CD14-positive monocyte (primary cell): ENCODE measurements around the gene CYTH1. TPM values are rescaled to one million over a fixed set of nuclear protein-coding genes. Genes with fewer than 3 reads are reported as not detected.

Experiments
- DNase-seq, 3 donors: peaks; one replicate each; pipeline ENCODE4 v3.0.0-alpha.2; 2011 to 2022
- H2AFZ ChIP-seq: 2 replicates; pipeline ENCODE4 v1.6.0; 2012; ENCODE audit warnings: mild to moderate bottlenecking, low read depth, low read length, inconsistent platforms; ENCODE audit not compliant: insufficient read depth, poor library complexity, severe bottlenecking
- H3K27ac ChIP-seq, 2 donors: 1 replicate in 1 of 2; 2 replicates in 1 of 2; pipeline ENCODE4 v1.5.1; 2012 to 2013; ENCODE audit warnings: low read length in 2 of 2, control low read depth in 1 of 2, inconsistent platforms in 1 of 2, low read depth in 1 of 2, mild to moderate bottlenecking in 1 of 2
- H3K27me3 ChIP-seq, 2 donors: one replicate each; pipeline versions ENCODE4 v1.6.0 to v1.6.1; 2011 to 2013; ENCODE audit warnings: low read length in 2 of 2; ENCODE audit not compliant: control insufficient read depth in 2 of 2, insufficient read depth in 2 of 2
- H3K36me3 ChIP-seq, 2 donors: replicated peaks in 1 of 2; 1 replicate in 1 of 2; 2 replicates in 1 of 2; pipeline versions ENCODE4 v1.5.1 to v1.6.1; 2012 to 2013; ENCODE audit warnings: low read length in 2 of 2, control low read depth in 1 of 2, inconsistent platforms in 1 of 2, mild to moderate bottlenecking in 1 of 2; ENCODE audit not compliant: insufficient read depth in 2 of 2, control insufficient read depth in 1 of 2
- H3K4me1 ChIP-seq, 2 donors: 1 replicate in 1 of 2; 2 replicates in 1 of 2; pipeline versions ENCODE4 v1.5.1 to v1.6.1; 2012 to 2013; ENCODE audit warnings: low read length in 2 of 2, control low read depth in 1 of 2, inconsistent platforms in 1 of 2, mild to moderate bottlenecking in 1 of 2, moderate library complexity in 1 of 2; ENCODE audit not compliant: insufficient read depth in 2 of 2, control insufficient read depth in 1 of 2
- H3K4me2 ChIP-seq: replicated peaks from 2 replicates; pipeline ENCODE3; 2012; ENCODE audit warnings: low read length, moderate library complexity, mild to moderate bottlenecking; ENCODE audit not compliant: poor library complexity, severe bottlenecking; ENCODE audit errors: extremely low read depth
- H3K4me3 ChIP-seq, 3 experiments: fragments of 200-600 bp in 1 of 3; sonication (generic) in 1 of 3; replicated peaks in 1 of 3; 1 replicate in 2 of 3; 2 replicates in 1 of 3; pipeline ENCODE4 v1.5.1; 2011 to 2013; ENCODE audit warnings: low read length in 3 of 3, mild to moderate bottlenecking in 3 of 3, control low read depth in 2 of 3, low read depth in 2 of 3, inconsistent platforms in 1 of 3, moderate library complexity in 1 of 3
- H3K79me2 ChIP-seq: 2 replicates; pipeline ENCODE4 v1.6.0; 2012; ENCODE audit warnings: mild to moderate bottlenecking, control low read depth, inconsistent platforms, low read length, moderate library complexity; ENCODE audit not compliant: insufficient read depth
- H3K9ac ChIP-seq: 2 replicates; pipeline ENCODE4 v1.6.0; 2017; ENCODE audit warnings: low read length, mild to moderate bottlenecking; ENCODE audit not compliant: insufficient read depth, poor library complexity, severe bottlenecking
- H3K9me3 ChIP-seq, 2 donors: replicated peaks in 1 of 2; 1 replicate in 1 of 2; 2 replicates in 1 of 2; pipeline versions ENCODE4 v1.5.1 to v1.6.1; 2012 to 2013; ENCODE audit warnings: low read length in 2 of 2, control low read depth in 1 of 2; ENCODE audit not compliant: control insufficient read depth in 1 of 2, insufficient read depth in 1 of 2
- H4K20me1 ChIP-seq: 2 replicates; pipeline ENCODE4 v1.6.0; 2012; ENCODE audit warnings: mild to moderate bottlenecking, low read length, control low read depth, moderate library complexity; ENCODE audit not compliant: insufficient read depth
- H3K27ac Mint-ChIP-seq, 7 donors: one replicate each; pipeline ENCODE4 v1.8.0; 2020; ENCODE audit warnings: mild to moderate bottlenecking in 7 of 7, mixed read lengths in 7 of 7, moderate library complexity in 6 of 7, inconsistent platforms in 2 of 7
- H3K27me3 Mint-ChIP-seq, 3 donors: one replicate each; pipeline ENCODE4 v1.8.0; 2021 to 2022; ENCODE audit warnings: low read depth in 3 of 3, mild to moderate bottlenecking in 3 of 3, mixed read lengths in 3 of 3, moderate library complexity in 3 of 3, inconsistent platforms in 1 of 3
- H3K36me3 Mint-ChIP-seq, 2 donors: one replicate each; pipeline ENCODE4 v1.8.0; 2020; ENCODE audit warnings: mixed read lengths in 2 of 2, inconsistent platforms in 1 of 2, mild to moderate bottlenecking in 1 of 2
- H3K4me1 Mint-ChIP-seq: one replicate; pipeline ENCODE4 v1.8.0; 2020; ENCODE audit warnings: mild to moderate bottlenecking, mixed read lengths
- H3K4me3 Mint-ChIP-seq, 2 donors: one replicate each; pipeline ENCODE4 v1.8.0; 2020; ENCODE audit warnings: mild to moderate bottlenecking in 2 of 2, mixed read lengths in 2 of 2, moderate library complexity in 1 of 2
- H3K9me3 Mint-ChIP-seq, 7 donors: one replicate each; pipeline ENCODE4 v1.8.0; 2020 to 2022; ENCODE audit warnings: mixed read lengths in 7 of 7, mild to moderate bottlenecking in 6 of 7, moderate library complexity in 6 of 7, inconsistent platforms in 2 of 7
- WGBS: methylation state at CpG from one replicate; pipeline ENCODE4 v1.1.5; 2013; ENCODE audit warnings: missing lambda C conversion rate; ENCODE audit not compliant: insufficient coverage; 5-methylcytosine and 5-hydroxymethylcytosine counted together
- intact Hi-C, 2 donors: fragments of 100-400 bp; cut with micrococcal nuclease; formaldehyde crosslinking; loops; one replicate each; pipeline versions ENCODE4 v1.15.0 to v1.15.1; 2023
- polyA plus RNA-seq, 3 donors: library from polyadenylated mRNA; depleted of rRNA in 1 of 3; unstranded in 2 of 3; stranded (reverse) in 1 of 3; fragments of 300-500 nt in 2 of 3; fragments of >200 nt in 1 of 3; fragmentation: Illumina TruSeq in 2 of 3; gene quantifications; 1 replicate in 2 of 3; 2 replicates in 1 of 3; pipeline ENCODE4 v1.2.3, GENCODE V29; 2012 to 2021
- TF ChIP-seq, protein P1 (sequence below): fragments of 200-600 bp; IDR thresholded peaks from one replicate; pipeline ENCODE4 v1.8.0; 2022; ENCODE audit warnings: antibody characterized with exemption, mild to moderate bottlenecking

CYTH1 gene
- polyA plus RNA-seq, 3 donors, result 68.6 to 211 (median 80.9) TPM

DNA sequence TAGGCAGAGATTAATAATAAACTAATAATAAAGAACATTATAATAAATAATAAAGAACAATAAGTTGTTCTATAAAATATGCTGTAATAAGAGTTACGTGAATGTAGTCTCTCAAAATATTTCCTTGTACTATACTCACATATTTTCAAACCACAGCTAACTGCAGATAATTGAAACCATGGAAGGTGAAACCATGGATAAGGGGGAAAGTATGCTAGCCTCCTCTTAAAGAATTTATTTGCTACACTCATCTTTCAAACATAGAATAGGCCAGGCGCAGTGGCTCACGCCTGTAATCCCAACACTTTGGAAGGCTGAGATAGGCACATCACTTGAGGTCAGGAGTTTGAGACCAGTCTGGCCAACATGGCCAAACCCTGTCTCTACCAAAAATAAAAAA lies 18.5 kb downstream of the CYTH1 start:
- H4K20me1 ChIP-seq, result peaks cover 96% of the 10 kb centered on the region

DNA sequence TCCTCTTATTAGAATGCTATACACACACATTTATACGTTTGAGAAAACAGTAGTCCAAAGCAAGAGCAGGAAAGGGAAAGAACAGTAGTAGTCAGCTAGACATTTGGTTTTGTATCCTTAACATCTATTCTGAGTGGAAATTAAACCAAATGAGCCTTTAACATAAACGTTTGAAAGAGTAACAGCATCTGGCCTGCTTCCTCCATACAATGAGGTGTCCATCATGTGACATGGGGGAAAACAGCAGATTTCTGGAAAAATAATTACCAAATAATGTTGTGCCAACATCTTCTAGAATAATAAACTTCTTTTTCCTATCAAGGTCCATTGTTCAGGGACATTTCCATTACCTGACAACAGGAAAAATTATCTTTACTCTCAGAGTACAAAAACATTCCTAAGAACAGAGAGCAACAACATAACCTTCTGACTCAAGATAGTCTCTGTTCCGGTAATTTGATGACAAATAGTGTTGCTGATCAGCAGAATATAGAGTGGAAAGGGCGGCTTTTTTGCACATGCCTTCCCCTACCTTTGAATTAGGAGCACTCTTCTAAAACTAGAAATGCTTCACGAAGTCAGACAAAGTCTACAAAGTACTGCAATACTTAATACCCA lies 20.2 kb downstream of the CYTH1 start:
- no peak overlapping the region for H3K4me3 ChIP-seq
- H3K79me2 ChIP-seq, result peaks cover 98% of the 10 kb centered on the region
- TF ChIP-seq, protein P1, sequence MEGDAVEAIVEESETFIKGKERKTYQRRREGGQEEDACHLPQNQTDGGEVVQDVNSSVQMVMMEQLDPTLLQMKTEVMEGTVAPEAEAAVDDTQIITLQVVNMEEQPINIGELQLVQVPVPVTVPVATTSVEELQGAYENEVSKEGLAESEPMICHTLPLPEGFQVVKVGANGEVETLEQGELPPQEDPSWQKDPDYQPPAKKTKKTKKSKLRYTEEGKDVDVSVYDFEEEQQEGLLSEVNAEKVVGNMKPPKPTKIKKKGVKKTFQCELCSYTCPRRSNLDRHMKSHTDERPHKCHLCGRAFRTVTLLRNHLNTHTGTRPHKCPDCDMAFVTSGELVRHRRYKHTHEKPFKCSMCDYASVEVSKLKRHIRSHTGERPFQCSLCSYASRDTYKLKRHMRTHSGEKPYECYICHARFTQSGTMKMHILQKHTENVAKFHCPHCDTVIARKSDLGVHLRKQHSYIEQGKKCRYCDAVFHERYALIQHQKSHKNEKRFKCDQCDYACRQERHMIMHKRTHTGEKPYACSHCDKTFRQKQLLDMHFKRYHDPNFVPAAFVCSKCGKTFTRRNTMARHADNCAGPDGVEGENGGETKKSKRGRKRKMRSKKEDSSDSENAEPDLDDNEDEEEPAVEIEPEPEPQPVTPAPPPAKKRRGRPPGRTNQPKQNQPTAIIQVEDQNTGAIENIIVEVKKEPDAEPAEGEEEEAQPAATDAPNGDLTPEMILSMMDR, result no peak
- Mint-ChIP-seq H3K36me3 (peaks cover 7 to 12% of the 10 kb centered on the region in 2 donors), H3K27me3 (no peaks in the 10 kb centered on the region), H3K4me1 (peaks cover 74% of the 10 kb centered on the region), H3K9me3 (peaks cover 0 to 5% (median 0%) of the 10 kb centered on the region in 7 donors), H3K4me3 (no peak overlapping the region), H3K27ac (peak overlapping the region in 6 of 7 donors; percentile 53 to 87 (median 76))
- no peak overlapping the region for H3K9ac ChIP-seq
- no peak overlapping the region for H2AFZ ChIP-seq
- H3K27me3 ChIP-seq, result no peaks in the 10 kb centered on the region
- H4K20me1 ChIP-seq, result peaks cover 96% of the 10 kb centered on the region
- H3K4me2 ChIP-seq, result no peak overlapping the region
- no peaks in the 10 kb centered on the region for H3K36me3 ChIP-seq
- no peaks in the 10 kb centered on the region for H3K9me3 ChIP-seq
- intact Hi-C loops, result no loop called here
- H3K4me1 ChIP-seq, result peaks cover 56 to 79% of the 10 kb centered on the region in 2 donors
- WGBS, result 100% methylated on average over 1 of the region's 5 CpGs
- no peak for DNase-seq
- H3K27ac ChIP-seq, result peak overlapping the region in 1 of 2 donors; percentile 8

More for the DNA sequence above, 18.5 kb downstream of the CYTH1 start:
- peaks cover 4 to 10% of the 10 kb centered on the region in 2 donors for H3K36me3 Mint-ChIP-seq
- DNase-seq, result no peak
- Histone ChIP-seq H3K4me1 (peaks cover 58 to 79% of the 10 kb centered on the region in 2 donors), H3K9me3 (no peaks in the 10 kb centered on the region), H3K36me3 (no peaks in the 10 kb centered on the region), H3K27me3 (no peaks in the 10 kb centered on the region), H3K79me2 (peaks cover 98% of the 10 kb centered on the region), H3K9ac (no peak overlapping the region), H3K4me2 (no peak overlapping the region), H3K4me3 (no peak overlapping the region), H3K27ac (no peak overlapping the region), H2AFZ (no peak overlapping the region)
- intact Hi-C loops, result no loop called here
- peak overlapping the region in 1 of 7 donors; percentile 8 for H3K27ac Mint-ChIP-seq
- H3K9me3 Mint-ChIP-seq, result peaks cover 0 to 5% (median 0%) of the 10 kb centered on the region in 7 donors
- H3K4me3 Mint-ChIP-seq, result no peak overlapping the region
- H3K4me1 Mint-ChIP-seq, result peaks cover 57% of the 10 kb centered on the region
- TF ChIP-seq, protein P1, result no peak
- H3K27me3 Mint-ChIP-seq, result no peaks in the 10 kb centered on the region
- WGBS, result 100% methylated on average over 2 of the region's 3 CpGs
